ENCODE results near the gene PTPRD. TPM values are rescaled to one million over a fixed set of nuclear protein-coding genes. Genes with fewer than 3 reads are reported as not detected.

PTPRD gene
- total RNA-seq, 2 experiments from 2014 or later = 0.03 TPM; not detected in 1

DNA sequence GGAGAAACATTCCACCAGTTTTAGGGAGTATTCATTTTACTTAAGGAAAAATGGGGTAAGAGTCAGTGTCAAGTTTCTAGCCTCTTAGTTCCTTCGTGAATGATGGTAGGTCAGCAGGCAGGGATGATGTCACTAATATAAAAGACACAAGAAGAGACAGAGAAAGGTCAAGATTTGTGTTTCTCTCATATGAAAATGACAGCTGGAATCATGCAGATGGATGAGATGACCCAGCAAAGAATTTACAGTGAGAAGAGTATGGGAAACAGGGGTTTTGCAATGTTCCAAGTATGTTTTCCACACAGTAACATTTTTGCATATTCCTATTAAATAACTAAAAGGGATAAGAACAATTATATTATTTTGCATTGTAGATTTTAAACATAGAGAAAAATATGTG is 2063.6 kb downstream of the PTPRD start:
- ChIA-PET POLR2A (interaction anchor here (0.6 to 0.9 kb wide), 2 partner anchors 18 to 42 kb away, joined by 3 to 4 read pairs; no protein-coding TSS in a partner anchor), CTCF (ENCODE audit: unreplicated experiment) (no interaction called here)
- intact Hi-C loops (cut with micrococcal nuclease; ENCODE audit: unreplicated experiment) = no loop called here
- no peak overlapping the region for H3K4me2 ChIP-seq (ENCODE audit: low read length)
- BruUV-seq (replicated peaks) = no TSS peak
- H3K9me3 ChIP-seq (ENCODE audit: low read length) = no peaks in the 10 kb centered on the region
- no peak overlapping the region for H3K4me3 ChIP-seq (ENCODE audit: low read depth, low read length, poor library complexity, severe bottlenecking)
- no peak for DNase-seq (ENCODE audit: low spot score)
- no peak overlapping the region for H2AFZ ChIP-seq (ENCODE audit: low read length)
- TF ChIP-seq, protein P1, sequence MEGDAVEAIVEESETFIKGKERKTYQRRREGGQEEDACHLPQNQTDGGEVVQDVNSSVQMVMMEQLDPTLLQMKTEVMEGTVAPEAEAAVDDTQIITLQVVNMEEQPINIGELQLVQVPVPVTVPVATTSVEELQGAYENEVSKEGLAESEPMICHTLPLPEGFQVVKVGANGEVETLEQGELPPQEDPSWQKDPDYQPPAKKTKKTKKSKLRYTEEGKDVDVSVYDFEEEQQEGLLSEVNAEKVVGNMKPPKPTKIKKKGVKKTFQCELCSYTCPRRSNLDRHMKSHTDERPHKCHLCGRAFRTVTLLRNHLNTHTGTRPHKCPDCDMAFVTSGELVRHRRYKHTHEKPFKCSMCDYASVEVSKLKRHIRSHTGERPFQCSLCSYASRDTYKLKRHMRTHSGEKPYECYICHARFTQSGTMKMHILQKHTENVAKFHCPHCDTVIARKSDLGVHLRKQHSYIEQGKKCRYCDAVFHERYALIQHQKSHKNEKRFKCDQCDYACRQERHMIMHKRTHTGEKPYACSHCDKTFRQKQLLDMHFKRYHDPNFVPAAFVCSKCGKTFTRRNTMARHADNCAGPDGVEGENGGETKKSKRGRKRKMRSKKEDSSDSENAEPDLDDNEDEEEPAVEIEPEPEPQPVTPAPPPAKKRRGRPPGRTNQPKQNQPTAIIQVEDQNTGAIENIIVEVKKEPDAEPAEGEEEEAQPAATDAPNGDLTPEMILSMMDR (conservative IDR thresholded peaks at IDR 0.05; ENCODE audit: low read length) = no peak
- TF ChIP-seq EZH2phosphoT487 (IDR thresholded peaks at IDR 0.05; ENCODE audit: borderline replicate concordance, low read depth, low read length) = no peak
- no peaks in the 10 kb centered on the region for H4K20me1 ChIP-seq (ENCODE audit: insufficient read depth, low read length)
- H3K9me2 ChIP-seq (ENCODE audit: insufficient read depth, low read length) = no peaks in the 10 kb centered on the region
- H3K36me3 ChIP-seq (ENCODE audit: insufficient read depth, low read length) = no peaks in the 10 kb centered on the region
- H3K4me1 ChIP-seq (ENCODE audit: insufficient read depth, low read length, poor library complexity, severe bottlenecking) = no peaks in the 10 kb centered on the region
- no peaks in the 10 kb centered on the region for H3K79me2 ChIP-seq (ENCODE audit: insufficient read depth, low read depth, low read length)
- H3K27ac ChIP-seq (ENCODE audit: low read depth, low read length, poor library complexity, severe bottlenecking) = no peak overlapping the region

DNA sequence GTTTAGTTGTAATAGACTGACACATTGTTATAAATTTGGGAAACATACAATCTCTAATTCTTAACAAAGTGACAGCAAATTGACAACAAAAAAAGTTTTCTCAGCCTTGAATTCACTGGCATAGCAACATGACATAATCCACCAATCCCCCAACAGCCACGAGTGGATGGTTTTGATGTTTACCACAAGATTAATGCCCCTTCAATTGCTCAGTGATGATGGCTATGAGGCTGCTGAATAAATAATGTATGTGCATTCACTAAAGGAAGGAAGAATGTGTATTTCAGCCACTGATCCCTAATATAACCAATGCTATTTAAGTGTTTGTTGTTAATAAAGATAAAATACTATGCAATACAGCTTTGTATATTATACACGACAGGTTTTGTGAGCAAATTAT is 2069.6 kb downstream of the PTPRD start:
- POLR2A ChIA-PET = no interaction called here
- BruUV-seq (replicated peaks) = no TSS peak
- H3K9me2 ChIP-seq (ENCODE audit: insufficient read depth, low read length) = no peaks in the 10 kb centered on the region
- H3K4me1 ChIP-seq (ENCODE audit: insufficient read depth, low read length, poor library complexity, severe bottlenecking) = no peaks in the 10 kb centered on the region
- TF ChIP-seq, protein P1 (conservative IDR thresholded peaks at IDR 0.05; ENCODE audit: low read length) = no peak
- TF ChIP-seq EZH2phosphoT487 (IDR thresholded peaks at IDR 0.05; ENCODE audit: borderline replicate concordance, low read depth, low read length) = no peak
- no peak overlapping the region for H3K4me3 ChIP-seq (ENCODE audit: low read depth, low read length, poor library complexity, severe bottlenecking)
- CTCF ChIA-PET (ENCODE audit: unreplicated experiment) = no interaction called here
- H4K20me1 ChIP-seq (ENCODE audit: insufficient read depth, low read length) = no peaks in the 10 kb centered on the region
- no peak for DNase-seq (ENCODE audit: low spot score)
- intact Hi-C loops (cut with micrococcal nuclease; ENCODE audit: unreplicated experiment) = no loop called here
- no peak overlapping the region for H3K4me2 ChIP-seq (ENCODE audit: low read length)
- no peaks in the 10 kb centered on the region for H3K36me3 ChIP-seq (ENCODE audit: insufficient read depth, low read length)
- no peak overlapping the region for H2AFZ ChIP-seq (ENCODE audit: low read length)
- no peaks in the 10 kb centered on the region for H3K79me2 ChIP-seq (ENCODE audit: insufficient read depth, low read depth, low read length)
- H3K9me3 ChIP-seq (ENCODE audit: low read length) = no peaks in the 10 kb centered on the region
- H3K27ac ChIP-seq (ENCODE audit: low read depth, low read length, poor library complexity, severe bottlenecking) = no peak overlapping the region

- DNase-seq (ENCODE audit: low spot score) = no peak
- no peaks in the 10 kb centered on the region for H3K9me2 ChIP-seq (ENCODE audit: insufficient read depth, low read length)
- intact Hi-C loops (cut with micrococcal nuclease; ENCODE audit: unreplicated experiment) = no loop called here
- H3K27ac ChIP-seq (ENCODE audit: low read depth, low read length, poor library complexity, severe bottlenecking) = no peak overlapping the region
- H3K4me2 ChIP-seq (ENCODE audit: low read length) = no peak overlapping the region
- no peaks in the 10 kb centered on the region for H3K79me2 ChIP-seq (ENCODE audit: insufficient read depth, low read depth, low read length)
- no peaks in the 10 kb centered on the region for H3K9me3 ChIP-seq (ENCODE audit: low read length)
- ChIA-PET POLR2A (no interaction called here), CTCF (ENCODE audit: unreplicated experiment) (no interaction called here)
- H3K4me1 ChIP-seq (ENCODE audit: insufficient read depth, low read length, poor library complexity, severe bottlenecking) = no peaks in the 10 kb centered on the region
- no peak overlapping the region for H3K4me3 ChIP-seq (ENCODE audit: low read depth, low read length, poor library complexity, severe bottlenecking)
- no TSS peak for BruUV-seq (replicated peaks)
- TF ChIP-seq, protein P1 (conservative IDR thresholded peaks at IDR 0.05; ENCODE audit: low read length) = no peak
- TF ChIP-seq EZH2phosphoT487 (IDR thresholded peaks at IDR 0.05; ENCODE audit: borderline replicate concordance, low read depth, low read length) = no peak
- H3K36me3 ChIP-seq (ENCODE audit: insufficient read depth, low read length) = no peaks in the 10 kb centered on the region
- no peak overlapping the region for H2AFZ ChIP-seq (ENCODE audit: low read length)
- H4K20me1 ChIP-seq (ENCODE audit: insufficient read depth, low read length) = no peaks in the 10 kb centered on the region
Measured at GRCh38 chr9:8542537-8542936, 2070.3 kb downstream of the PTPRD start.

Data from OCI-LY7 (cell line).